PC-3 (cell line): ENCODE data around the gene GRIK5. TPM values are rescaled to one million over a fixed set of nuclear protein-coding genes. Genes with fewer than 3 reads are reported as not detected.

Experiments
- ATAC-seq: fragments of 200-7000 bp; cut with Tn5 transposase; 2 replicates; pipeline ENCODE4 v1.9.1; 2020; ENCODE audit warnings: mild to moderate bottlenecking, moderate library complexity
- BruUV-seq: library from RNA; stranded (reverse); fragments of 400-500 nt; replicated peaks from 2 replicates; lab custom pipeline; 2021; lab: Mats Ljungman, UMichigan
- CTCF ChIA-PET: fragments of 300-600 bp; sonication (Branson Sonifier 250); formaldehyde crosslinking; loops from one replicate; lab custom pipeline; 2022; ENCODE audit warnings: antibody characterized with exemption; lab: Charles Lee
- POLR2A ChIA-PET: fragments of 300-600 bp; sonication (Branson Sonifier 250); formaldehyde crosslinking; loops from one replicate; lab custom pipeline; 2022; ENCODE audit warnings: antibody characterized with exemption; ENCODE audit not compliant: unreplicated experiment; lab: Charles Lee
- DNase-seq: peaks from one replicate; pipeline ENCODE4 v3.0.0-alpha.2; 2015
- H2AFZ ChIP-seq: fragments of 300-600 bp; sonication (generic); 2 replicates; pipeline ENCODE4 v1.6.0; 2016; ENCODE audit warnings: antibody characterized with exemption, low read length
- H3F3A ChIP-seq: fragments of 300-600 bp; sonication (generic); one replicate; pipeline ENCODE4 v1.6.0; 2017; ENCODE audit warnings: antibody characterized with exemption, low read length, control low read depth, mild to moderate bottlenecking; ENCODE audit not compliant: unreplicated experiment
- H3K27ac ChIP-seq: fragments of 300-600 bp; sonication (generic); 2 replicates; pipeline ENCODE4 v1.5.1; 2016; ENCODE audit warnings: mild to moderate bottlenecking, low read length
- H3K27me3 ChIP-seq: fragments of 300-600 bp; sonication (generic); 2 replicates; pipeline ENCODE4 v1.6.1; 2016; ENCODE audit warnings: low read length, mixed read lengths
- H3K36me3 ChIP-seq: fragments of 300-600 bp; sonication (generic); 2 replicates; pipeline ENCODE4 v1.6.1; 2016; ENCODE audit warnings: low read depth, mixed run types, low read length, mixed read lengths
- H3K4me1 ChIP-seq: fragments of 300-600 bp; sonication (generic); 2 replicates; pipeline ENCODE4 v1.5.1; 2016; ENCODE audit warnings: low read length; ENCODE audit not compliant: insufficient read depth
- H3K4me2 ChIP-seq: fragments of 300-600 bp; sonication (generic); 2 replicates; pipeline ENCODE4 v1.6.0; 2016; ENCODE audit warnings: low read length
- H3K4me3 ChIP-seq: fragments of 300-600 bp; sonication (generic); 2 replicates; pipeline ENCODE4 v1.5.1; 2016; ENCODE audit warnings: mild to moderate bottlenecking, low read length, mixed read lengths
- H3K79me2 ChIP-seq: fragments of 300-600 bp; sonication (generic); 2 replicates; pipeline ENCODE4 v1.6.1; 2017; ENCODE audit warnings: low read length, mixed read lengths
- H3K9ac ChIP-seq: fragments of 300-600 bp; sonication (generic); 2 replicates; pipeline ENCODE4 v1.6.0; 2016; ENCODE audit warnings: mild to moderate bottlenecking, low read length
- H3K9me2 ChIP-seq: fragments of 300-600 bp; sonication (generic); replicated peaks from 2 replicates; pipeline ENCODE4 v1.6.1; 2016; ENCODE audit warnings: mixed run types, low read length, mixed read lengths
- H3K9me3 ChIP-seq: fragments of 300-600 bp; sonication (generic); 2 replicates; pipeline ENCODE4 v1.6.1; 2016; ENCODE audit warnings: low read length, mixed read lengths
- H4K20me1 ChIP-seq: fragments of 300-600 bp; sonication (generic); 2 replicates; pipeline ENCODE4 v1.6.1; 2016; ENCODE audit warnings: low read length, mixed read lengths
- EZH2 ChIP-seq: fragments of 300-600 bp; sonication (generic); IDR thresholded peaks from one replicate; pipeline ENCODE4 v1.6.1; 2017; ENCODE audit warnings: antibody characterized with exemption, mild to moderate bottlenecking, low read length; ENCODE audit not compliant: unreplicated experiment
- EZH2phosphoT487 ChIP-seq: fragments of 300-600 bp; sonication (generic); IDR thresholded peaks from 2 replicates; pipeline ENCODE4 v1.6.1; 2018; ENCODE audit warnings: mild to moderate bottlenecking, antibody characterized with exemption, low read length, borderline replicate concordance
- intact Hi-C: fragments of 100-400 bp; cut with micrococcal nuclease; formaldehyde crosslinking; loops from 2 replicates; pipeline ENCODE4 v1.9.0; 2023
- total RNA-seq: library from RNA; depleted of rRNA; stranded (reverse); fragments of >200 nt; gene quantifications from 2 replicates; pipeline ENCODE4 v1.2.3, GENCODE V29; 2014
- TF ChIP-seq, protein P1 (sequence below): fragments of 300-600 bp; sonication (generic); conservative IDR thresholded peaks from 2 replicates; pipeline ENCODE4 v1.5.1; 2017; ENCODE audit warnings: antibody characterized with exemption, low read depth, mild to moderate bottlenecking, low read length

The GRIK5 gene
- total RNA-seq, 1 experiment from 2014 or later, result not detected

- Histone ChIP-seq H3K4me1 (no peaks in the 10 kb centered on the region), H3K27me3 (no peaks in the 10 kb centered on the region), H3K27ac (no peak overlapping the region), H4K20me1 (no peaks in the 10 kb centered on the region), H3K4me3 (no peak overlapping the region), H3K79me2 (no peaks in the 10 kb centered on the region), H2AFZ (no peak overlapping the region), H3K9me2 (no peaks in the 10 kb centered on the region), H3F3A (no peaks in the 10 kb centered on the region), H3K4me2 (no peak overlapping the region), H3K9me3 (no peaks in the 10 kb centered on the region), H3K9ac (no peak overlapping the region), H3K36me3 (no peaks in the 10 kb centered on the region)
- TF ChIP-seq EZH2 (no peak), EZH2phosphoT487 (no peak)
- TF ChIP-seq, protein P1, sequence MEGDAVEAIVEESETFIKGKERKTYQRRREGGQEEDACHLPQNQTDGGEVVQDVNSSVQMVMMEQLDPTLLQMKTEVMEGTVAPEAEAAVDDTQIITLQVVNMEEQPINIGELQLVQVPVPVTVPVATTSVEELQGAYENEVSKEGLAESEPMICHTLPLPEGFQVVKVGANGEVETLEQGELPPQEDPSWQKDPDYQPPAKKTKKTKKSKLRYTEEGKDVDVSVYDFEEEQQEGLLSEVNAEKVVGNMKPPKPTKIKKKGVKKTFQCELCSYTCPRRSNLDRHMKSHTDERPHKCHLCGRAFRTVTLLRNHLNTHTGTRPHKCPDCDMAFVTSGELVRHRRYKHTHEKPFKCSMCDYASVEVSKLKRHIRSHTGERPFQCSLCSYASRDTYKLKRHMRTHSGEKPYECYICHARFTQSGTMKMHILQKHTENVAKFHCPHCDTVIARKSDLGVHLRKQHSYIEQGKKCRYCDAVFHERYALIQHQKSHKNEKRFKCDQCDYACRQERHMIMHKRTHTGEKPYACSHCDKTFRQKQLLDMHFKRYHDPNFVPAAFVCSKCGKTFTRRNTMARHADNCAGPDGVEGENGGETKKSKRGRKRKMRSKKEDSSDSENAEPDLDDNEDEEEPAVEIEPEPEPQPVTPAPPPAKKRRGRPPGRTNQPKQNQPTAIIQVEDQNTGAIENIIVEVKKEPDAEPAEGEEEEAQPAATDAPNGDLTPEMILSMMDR, result no peak
- intact Hi-C loops, result no loop called here
- CTCF ChIA-PET, result no interaction called here
- POLR2A ChIA-PET, result no interaction called here
- ATAC-seq, result no peak
- BruUV-seq, result no TSS peak
- DNase-seq, result no peak
Observed at GRCh38 chr19:41981724-41982123, 88.3 kb downstream of the GRIK5 start.

GRCh38 chr19:41978470-41978869 is 91.5 kb downstream of the GRIK5 start:
- no peaks in the 10 kb centered on the region for H3K9me2 ChIP-seq
- no peaks in the 10 kb centered on the region for H3K9me3 ChIP-seq
- no peak overlapping the region for H2AFZ ChIP-seq
- H3K4me1 ChIP-seq, result no peaks in the 10 kb centered on the region
- BruUV-seq, result no TSS peak
- no peaks in the 10 kb centered on the region for H3K79me2 ChIP-seq
- CTCF ChIA-PET, result no interaction called here
- ATAC-seq (no peak), DNase-seq (no peak)
- H3K27me3 ChIP-seq, result no peaks in the 10 kb centered on the region
- no peaks in the 10 kb centered on the region for H3F3A ChIP-seq
- POLR2A ChIA-PET, result no interaction called here
- TF ChIP-seq, protein P1, result no peak
- TF ChIP-seq EZH2 (no peak), EZH2phosphoT487 (no peak)
- no peak overlapping the region for H3K27ac ChIP-seq
- H4K20me1 ChIP-seq, result no peaks in the 10 kb centered on the region
- H3K9ac ChIP-seq, result no peak overlapping the region
- no peaks in the 10 kb centered on the region for H3K36me3 ChIP-seq
- no peak overlapping the region for H3K4me3 ChIP-seq
- H3K4me2 ChIP-seq, result no peak overlapping the region
- intact Hi-C loops, result no loop called here

- BruUV-seq, result no TSS peak
- no peak overlapping the region for H3K4me3 ChIP-seq
- intact Hi-C loops, result no loop called here
- H3K9ac ChIP-seq, result no peak overlapping the region
- no peaks in the 10 kb centered on the region for H3K79me2 ChIP-seq
- no peaks in the 10 kb centered on the region for H3F3A ChIP-seq
- no peak overlapping the region for H3K4me2 ChIP-seq
- H2AFZ ChIP-seq, result no peak overlapping the region
- H3K27me3 ChIP-seq, result no peaks in the 10 kb centered on the region
- TF ChIP-seq EZH2, result no peak
- TF ChIP-seq, protein P1, result no peak
- no peak for TF ChIP-seq EZH2phosphoT487
- no peaks in the 10 kb centered on the region for H3K9me3 ChIP-seq
- no peak for DNase-seq
- no peaks in the 10 kb centered on the region for H3K4me1 ChIP-seq
- ChIA-PET POLR2A (no interaction called here), CTCF (no interaction called here)
- H3K27ac ChIP-seq, result no peak overlapping the region
- no peaks in the 10 kb centered on the region for H3K36me3 ChIP-seq
- no peaks in the 10 kb centered on the region for H4K20me1 ChIP-seq
- no peak for ATAC-seq
- H3K9me2 ChIP-seq, result no peaks in the 10 kb centered on the region
Observed at GRCh38 chr19:41977916-41978315, 92.1 kb downstream of the GRIK5 start.
